Parathyroid adenoma (tissue), 2 donors: ENCODE measurements around the gene TMEM129.

ENCODE experiments used
- H2AFZ ChIP-seq: fragments of 300-600 bp; sonication (generic); one replicate; pipeline ENCODE4 v1.7.0; 2017; ENCODE audit warnings: antibody characterized with exemption, mild to moderate bottlenecking
- H3K27ac ChIP-seq: fragments of 300-600 bp; sonication (generic); one replicate; pipeline ENCODE4 v1.7.0; 2017
- H3K27me3 ChIP-seq: fragments of 300-600 bp; sonication (generic); one replicate; pipeline ENCODE4 v1.7.0; 2017; ENCODE audit warnings: low read length; ENCODE audit not compliant: control insufficient read depth, insufficient read depth
- H3K36me3 ChIP-seq: fragments of 300-600 bp; sonication (generic); one replicate; pipeline ENCODE4 v1.7.0; 2017; ENCODE audit warnings: low read length; ENCODE audit not compliant: control insufficient read depth, insufficient read depth
- H3K4me1 ChIP-seq: fragments of 300-600 bp; sonication (generic); one replicate; pipeline ENCODE4 v1.7.0; 2017; ENCODE audit warnings: control low read depth
- H3K4me2 ChIP-seq: fragments of 300-600 bp; sonication (generic); one replicate; pipeline ENCODE4 v1.7.0; 2017; ENCODE audit warnings: low read length
- H3K4me3 ChIP-seq: fragments of 300-600 bp; sonication (generic); one replicate; pipeline ENCODE4 v1.7.0; 2017; ENCODE audit warnings: low read depth, low read length
- H3K79me2 ChIP-seq: fragments of 300-600 bp; sonication (generic); one replicate; pipeline ENCODE4 v1.7.0; 2017; ENCODE audit warnings: control low read depth
- H3K9ac ChIP-seq: fragments of 300-600 bp; sonication (generic); one replicate; pipeline ENCODE4 v1.7.0; 2017; ENCODE audit warnings: mild to moderate bottlenecking
- H3K9me3 ChIP-seq: fragments of 300-600 bp; sonication (generic); one replicate; pipeline ENCODE4 v1.7.0; 2017; ENCODE audit warnings: low read length; ENCODE audit not compliant: control insufficient read depth
- TF ChIP-seq, protein P1 (sequence below): fragments of 300-600 bp; sonication (generic); IDR thresholded peaks from one replicate; pipeline ENCODE4 v1.7.0; 2017; ENCODE audit warnings: antibody characterized with exemption, mild to moderate bottlenecking
- donor health status: primary hyperparathyroidism.

The TMEM129 gene

GRCh38 chr4:1746265-1746691 is 25.2 kb upstream of the TMEM129 start:
- no peaks in the 10 kb centered on the region for H3K9me3 ChIP-seq

DNA sequence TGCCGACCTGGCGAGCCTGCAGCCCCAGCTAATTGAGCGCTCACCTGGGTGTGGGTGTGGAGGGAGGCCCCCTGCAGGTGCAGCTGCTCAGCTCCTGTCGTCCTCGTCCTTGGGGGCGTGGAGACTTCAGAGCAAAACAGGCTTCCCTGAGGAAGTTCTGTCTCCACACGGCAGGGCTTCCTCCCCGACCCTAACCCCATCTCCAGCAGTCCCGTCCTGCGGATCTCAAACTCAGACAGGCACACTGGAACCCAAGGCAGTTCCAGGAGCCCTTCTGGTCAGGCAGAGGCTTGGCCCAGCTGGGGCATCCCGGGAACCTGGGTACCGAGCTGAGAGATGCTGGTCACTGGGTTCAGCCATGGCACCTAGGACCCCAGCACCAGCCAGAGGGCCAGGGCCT is 24.6 kb upstream of the TMEM129 start:
- no peak overlapping the region for H2AFZ ChIP-seq
- H3K4me2 ChIP-seq = no peak overlapping the region
- no peaks in the 10 kb centered on the region for H3K9me3 ChIP-seq
- TF ChIP-seq, protein P1, sequence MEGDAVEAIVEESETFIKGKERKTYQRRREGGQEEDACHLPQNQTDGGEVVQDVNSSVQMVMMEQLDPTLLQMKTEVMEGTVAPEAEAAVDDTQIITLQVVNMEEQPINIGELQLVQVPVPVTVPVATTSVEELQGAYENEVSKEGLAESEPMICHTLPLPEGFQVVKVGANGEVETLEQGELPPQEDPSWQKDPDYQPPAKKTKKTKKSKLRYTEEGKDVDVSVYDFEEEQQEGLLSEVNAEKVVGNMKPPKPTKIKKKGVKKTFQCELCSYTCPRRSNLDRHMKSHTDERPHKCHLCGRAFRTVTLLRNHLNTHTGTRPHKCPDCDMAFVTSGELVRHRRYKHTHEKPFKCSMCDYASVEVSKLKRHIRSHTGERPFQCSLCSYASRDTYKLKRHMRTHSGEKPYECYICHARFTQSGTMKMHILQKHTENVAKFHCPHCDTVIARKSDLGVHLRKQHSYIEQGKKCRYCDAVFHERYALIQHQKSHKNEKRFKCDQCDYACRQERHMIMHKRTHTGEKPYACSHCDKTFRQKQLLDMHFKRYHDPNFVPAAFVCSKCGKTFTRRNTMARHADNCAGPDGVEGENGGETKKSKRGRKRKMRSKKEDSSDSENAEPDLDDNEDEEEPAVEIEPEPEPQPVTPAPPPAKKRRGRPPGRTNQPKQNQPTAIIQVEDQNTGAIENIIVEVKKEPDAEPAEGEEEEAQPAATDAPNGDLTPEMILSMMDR = no peak
- H3K4me1 ChIP-seq = no peaks in the 10 kb centered on the region
- no peak overlapping the region for H3K9ac ChIP-seq
- H3K27ac ChIP-seq = no peak overlapping the region
- no peaks in the 10 kb centered on the region for H3K27me3 ChIP-seq
- no peaks in the 10 kb centered on the region for H3K79me2 ChIP-seq
- H3K36me3 ChIP-seq = no peaks in the 10 kb centered on the region
- no peak overlapping the region for H3K4me3 ChIP-seq

More at GRCh38 chr4:1746265-1746691, 25.2 kb upstream of the TMEM129 start:
- Histone ChIP-seq H3K9ac (no peak overlapping the region), H3K27me3 (no peaks in the 10 kb centered on the region), H3K79me2 (no peaks in the 10 kb centered on the region), H3K4me3 (no peak overlapping the region), H2AFZ (no peak overlapping the region), H3K36me3 (no peaks in the 10 kb centered on the region), H3K4me1 (no peaks in the 10 kb centered on the region), H3K4me2 (no peak overlapping the region), H3K27ac (no peak overlapping the region)
- TF ChIP-seq, protein P1 = peak; percentile 51

- H3K4me1 ChIP-seq = no peaks in the 10 kb centered on the region
- no peak overlapping the region for H3K4me3 ChIP-seq
- no peaks in the 10 kb centered on the region for H3K27me3 ChIP-seq
- H3K9me3 ChIP-seq = no peaks in the 10 kb centered on the region
- no peak overlapping the region for H3K4me2 ChIP-seq
- no peaks in the 10 kb centered on the region for H3K79me2 ChIP-seq
- no peaks in the 10 kb centered on the region for H3K36me3 ChIP-seq
- H2AFZ ChIP-seq = no peak overlapping the region
- H3K27ac ChIP-seq = no peak overlapping the region
- TF ChIP-seq, protein P1 = no peak
- H3K9ac ChIP-seq = no peak overlapping the region
These were observed 24.0 kb upstream of the TMEM129 start for GRCh38 chr4:1745165-1745564.

- H3K27ac ChIP-seq = no peak overlapping the region
- no peaks in the 10 kb centered on the region for H3K27me3 ChIP-seq
- TF ChIP-seq, protein P1 = no peak
- no peak overlapping the region for H2AFZ ChIP-seq
- H3K36me3 ChIP-seq = no peaks in the 10 kb centered on the region
- H3K9ac ChIP-seq = no peak overlapping the region
- no peaks in the 10 kb centered on the region for H3K9me3 ChIP-seq
- H3K4me1 ChIP-seq = no peaks in the 10 kb centered on the region
- H3K79me2 ChIP-seq = no peaks in the 10 kb centered on the region
- H3K4me3 ChIP-seq = no peak overlapping the region
- H3K4me2 ChIP-seq = no peak overlapping the region
These were observed 23.4 kb upstream of the TMEM129 start for GRCh38 chr4:1744552-1744951.

DNA sequence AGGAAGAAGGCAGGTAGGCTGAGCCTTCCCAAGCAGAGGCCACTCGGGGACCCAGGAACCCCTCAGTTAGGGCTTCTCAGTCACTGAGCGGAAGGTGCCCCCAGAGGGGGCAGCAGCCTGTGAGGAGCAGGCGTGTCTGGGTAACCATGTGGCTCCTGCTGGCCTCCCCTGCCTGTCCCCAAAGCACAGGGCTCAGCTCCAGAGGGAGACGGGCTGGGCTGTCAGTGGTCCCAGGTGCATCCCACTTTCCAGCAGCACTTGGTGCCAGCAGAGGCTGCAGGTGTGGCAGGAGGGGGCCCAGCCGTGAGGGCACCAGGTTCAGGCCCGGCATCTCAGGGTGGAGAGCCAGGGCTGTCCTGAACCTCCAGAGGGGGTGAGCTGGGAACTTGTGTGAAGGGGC is 22.9 kb upstream of the TMEM129 start:
- no peak overlapping the region for H2AFZ ChIP-seq
- H3K36me3 ChIP-seq = no peaks in the 10 kb centered on the region

More for the DNA sequence above, 22.9 kb upstream of the TMEM129 start:
- TF ChIP-seq, protein P1 = no peak
- Histone ChIP-seq H3K9me3 (no peaks in the 10 kb centered on the region), H3K4me2 (no peak overlapping the region), H3K79me2 (no peaks in the 10 kb centered on the region), H3K27me3 (no peaks in the 10 kb centered on the region), H3K27ac (no peak overlapping the region), H3K4me1 (no peaks in the 10 kb centered on the region), H3K9ac (no peak overlapping the region), H3K4me3 (no peak overlapping the region)
